HL-60 (cell line): ENCODE data around the gene HSPBAP1.

Source experiments
- DNase-seq, 2 experiments: peaks; one replicate each; pipeline ENCODE4 v3.0.0-alpha.2; 2010 to 2020; ENCODE audit warnings: low read depth in 1 of 2, low spot score in 1 of 2
- H3K27ac ChIP-seq: fragments of 250-450 bp; sonication (Bioruptor Pico); replicated peaks from 2 replicates; pipeline ENCODE4 v1.5.1; 2020; ENCODE audit warnings: mild to moderate bottlenecking, moderate library complexity
- H3K27me3 ChIP-seq: fragments of 250-450 bp; sonication (Bioruptor Pico); 2 replicates; pipeline ENCODE4 v1.5.1; 2021; ENCODE audit warnings: mild to moderate bottlenecking, moderate library complexity; ENCODE audit not compliant: insufficient read depth, poor library complexity, severe bottlenecking
- H3K4me3 ChIP-seq: replicated peaks from 2 replicates; pipeline ENCODE4 v1.5.1; 2011; ENCODE audit warnings: mild to moderate bottlenecking, control low read depth, low read length; ENCODE audit not compliant: insufficient read depth
- GABPA ChIP-seq: IDR thresholded peaks from 2 replicates; pipeline ENCODE4 v1.6.1; 2012; ENCODE audit warnings: low read depth
- POLR2AphosphoS5 ChIP-seq: IDR thresholded peaks from 2 replicates; pipeline ENCODE4 v1.6.1; 2012; ENCODE audit warnings: low read depth
- SPI1 ChIP-seq: IDR thresholded peaks from 2 replicates; pipeline ENCODE4 v1.6.1; 2012; ENCODE audit warnings: low read depth, mild to moderate bottlenecking, borderline replicate concordance
- TF ChIP-seq, protein P1 (sequence below): IDR thresholded peaks from one replicate; pipeline ENCODE4 v1.5.1; 2011; ENCODE audit warnings: low read length, control low read depth, inconsistent platforms; ENCODE audit not compliant: insufficient read depth
- TF ChIP-seq, protein P2 (sequence below): IDR thresholded peaks from 2 replicates; pipeline ENCODE4 v1.6.1; 2012; ENCODE audit warnings: low read depth; ENCODE audit not compliant: insufficient replicate concordance

HSPBAP1 gene

DNA sequence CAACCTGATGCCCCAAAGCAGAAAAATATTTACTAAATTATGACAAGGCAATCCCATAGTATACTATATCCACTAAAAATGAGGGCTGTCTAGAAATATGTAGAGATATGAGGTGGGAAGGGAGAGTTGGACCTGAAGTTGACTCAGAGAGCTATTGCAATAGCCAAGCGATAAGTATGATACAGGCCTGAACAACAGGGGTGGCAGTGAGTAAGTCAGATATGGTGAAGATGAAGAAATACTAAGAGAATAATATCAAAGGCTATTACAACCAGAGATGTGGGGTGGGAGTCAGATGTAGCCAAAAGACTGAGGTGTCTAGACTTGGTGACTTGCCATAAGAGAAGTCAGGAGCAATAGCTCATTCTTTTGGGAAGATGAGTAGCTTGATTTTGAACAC, 9.2 kb downstream of the HSPBAP1 start:
- H3K27ac ChIP-seq: no peak overlapping the region
- TF ChIP-seq SPI1: no peak
- no peaks in the 10 kb centered on the region for H3K27me3 ChIP-seq
- no peak for DNase-seq
- H3K4me3 ChIP-seq: no peak overlapping the region

DNA sequence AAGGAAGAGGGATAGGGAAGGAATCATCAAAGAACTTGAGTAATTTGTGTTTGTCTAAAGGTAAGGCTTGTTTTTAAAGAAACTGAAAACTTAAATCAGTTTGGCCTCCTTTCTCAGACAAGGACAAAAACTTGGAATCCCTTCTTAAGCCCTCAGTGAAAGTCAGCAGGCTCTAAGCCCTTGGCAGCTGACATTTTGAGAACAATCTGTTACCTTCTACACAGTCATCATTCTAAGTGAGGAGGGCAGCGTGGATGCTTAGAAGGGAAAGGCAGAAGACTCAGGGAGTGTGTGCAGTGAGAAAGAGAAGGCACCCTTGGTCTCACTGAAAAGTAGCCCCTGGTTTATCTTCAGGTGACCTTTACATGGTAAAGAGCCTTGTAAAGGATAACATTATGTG, 10.8 kb downstream of the HSPBAP1 start:
- DNase-seq: no peak
- Histone ChIP-seq H3K27ac (no peak overlapping the region), H3K4me3 (no peak overlapping the region), H3K27me3 (no peaks in the 10 kb centered on the region)
- TF ChIP-seq GABPA (no peak), SPI1 (no peak), POLR2AphosphoS5 (no peak)
- TF ChIP-seq, protein P1, sequence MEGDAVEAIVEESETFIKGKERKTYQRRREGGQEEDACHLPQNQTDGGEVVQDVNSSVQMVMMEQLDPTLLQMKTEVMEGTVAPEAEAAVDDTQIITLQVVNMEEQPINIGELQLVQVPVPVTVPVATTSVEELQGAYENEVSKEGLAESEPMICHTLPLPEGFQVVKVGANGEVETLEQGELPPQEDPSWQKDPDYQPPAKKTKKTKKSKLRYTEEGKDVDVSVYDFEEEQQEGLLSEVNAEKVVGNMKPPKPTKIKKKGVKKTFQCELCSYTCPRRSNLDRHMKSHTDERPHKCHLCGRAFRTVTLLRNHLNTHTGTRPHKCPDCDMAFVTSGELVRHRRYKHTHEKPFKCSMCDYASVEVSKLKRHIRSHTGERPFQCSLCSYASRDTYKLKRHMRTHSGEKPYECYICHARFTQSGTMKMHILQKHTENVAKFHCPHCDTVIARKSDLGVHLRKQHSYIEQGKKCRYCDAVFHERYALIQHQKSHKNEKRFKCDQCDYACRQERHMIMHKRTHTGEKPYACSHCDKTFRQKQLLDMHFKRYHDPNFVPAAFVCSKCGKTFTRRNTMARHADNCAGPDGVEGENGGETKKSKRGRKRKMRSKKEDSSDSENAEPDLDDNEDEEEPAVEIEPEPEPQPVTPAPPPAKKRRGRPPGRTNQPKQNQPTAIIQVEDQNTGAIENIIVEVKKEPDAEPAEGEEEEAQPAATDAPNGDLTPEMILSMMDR: no peak
- TF ChIP-seq, protein P2, sequence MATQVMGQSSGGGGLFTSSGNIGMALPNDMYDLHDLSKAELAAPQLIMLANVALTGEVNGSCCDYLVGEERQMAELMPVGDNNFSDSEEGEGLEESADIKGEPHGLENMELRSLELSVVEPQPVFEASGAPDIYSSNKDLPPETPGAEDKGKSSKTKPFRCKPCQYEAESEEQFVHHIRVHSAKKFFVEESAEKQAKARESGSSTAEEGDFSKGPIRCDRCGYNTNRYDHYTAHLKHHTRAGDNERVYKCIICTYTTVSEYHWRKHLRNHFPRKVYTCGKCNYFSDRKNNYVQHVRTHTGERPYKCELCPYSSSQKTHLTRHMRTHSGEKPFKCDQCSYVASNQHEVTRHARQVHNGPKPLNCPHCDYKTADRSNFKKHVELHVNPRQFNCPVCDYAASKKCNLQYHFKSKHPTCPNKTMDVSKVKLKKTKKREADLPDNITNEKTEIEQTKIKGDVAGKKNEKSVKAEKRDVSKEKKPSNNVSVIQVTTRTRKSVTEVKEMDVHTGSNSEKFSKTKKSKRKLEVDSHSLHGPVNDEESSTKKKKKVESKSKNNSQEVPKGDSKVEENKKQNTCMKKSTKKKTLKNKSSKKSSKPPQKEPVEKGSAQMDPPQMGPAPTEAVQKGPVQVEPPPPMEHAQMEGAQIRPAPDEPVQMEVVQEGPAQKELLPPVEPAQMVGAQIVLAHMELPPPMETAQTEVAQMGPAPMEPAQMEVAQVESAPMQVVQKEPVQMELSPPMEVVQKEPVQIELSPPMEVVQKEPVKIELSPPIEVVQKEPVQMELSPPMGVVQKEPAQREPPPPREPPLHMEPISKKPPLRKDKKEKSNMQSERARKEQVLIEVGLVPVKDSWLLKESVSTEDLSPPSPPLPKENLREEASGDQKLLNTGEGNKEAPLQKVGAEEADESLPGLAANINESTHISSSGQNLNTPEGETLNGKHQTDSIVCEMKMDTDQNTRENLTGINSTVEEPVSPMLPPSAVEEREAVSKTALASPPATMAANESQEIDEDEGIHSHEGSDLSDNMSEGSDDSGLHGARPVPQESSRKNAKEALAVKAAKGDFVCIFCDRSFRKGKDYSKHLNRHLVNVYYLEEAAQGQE: no peak

DNA sequence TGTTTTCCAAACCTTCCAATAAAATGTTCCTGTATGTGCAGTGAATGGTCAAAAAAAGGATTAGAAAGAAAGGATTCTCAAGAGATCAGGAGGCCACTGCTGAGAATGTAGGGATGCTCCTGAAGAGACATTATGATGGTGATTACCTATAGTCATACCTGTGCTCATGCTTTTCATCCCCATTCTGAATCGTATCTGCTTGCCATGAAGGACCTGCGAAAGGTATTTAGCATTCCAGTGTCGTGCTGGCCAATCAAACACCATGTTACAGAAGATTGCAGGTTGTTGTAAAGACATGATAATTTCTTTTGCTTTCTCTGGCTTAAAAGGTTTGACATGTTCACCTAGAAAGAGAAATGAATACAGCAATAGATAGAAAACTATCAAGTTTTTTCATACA, 16.1 kb downstream of the HSPBAP1 start:
- Histone ChIP-seq H3K27ac (no peak overlapping the region), H3K4me3 (no peak overlapping the region), H3K27me3 (no peaks in the 10 kb centered on the region)
- TF ChIP-seq, protein P1: no peak
- TF ChIP-seq GABPA: no peak
- no peak for TF ChIP-seq POLR2AphosphoS5
- TF ChIP-seq SPI1: no peak
- TF ChIP-seq, protein P2: no peak
- DNase-seq: no peak

DNA sequence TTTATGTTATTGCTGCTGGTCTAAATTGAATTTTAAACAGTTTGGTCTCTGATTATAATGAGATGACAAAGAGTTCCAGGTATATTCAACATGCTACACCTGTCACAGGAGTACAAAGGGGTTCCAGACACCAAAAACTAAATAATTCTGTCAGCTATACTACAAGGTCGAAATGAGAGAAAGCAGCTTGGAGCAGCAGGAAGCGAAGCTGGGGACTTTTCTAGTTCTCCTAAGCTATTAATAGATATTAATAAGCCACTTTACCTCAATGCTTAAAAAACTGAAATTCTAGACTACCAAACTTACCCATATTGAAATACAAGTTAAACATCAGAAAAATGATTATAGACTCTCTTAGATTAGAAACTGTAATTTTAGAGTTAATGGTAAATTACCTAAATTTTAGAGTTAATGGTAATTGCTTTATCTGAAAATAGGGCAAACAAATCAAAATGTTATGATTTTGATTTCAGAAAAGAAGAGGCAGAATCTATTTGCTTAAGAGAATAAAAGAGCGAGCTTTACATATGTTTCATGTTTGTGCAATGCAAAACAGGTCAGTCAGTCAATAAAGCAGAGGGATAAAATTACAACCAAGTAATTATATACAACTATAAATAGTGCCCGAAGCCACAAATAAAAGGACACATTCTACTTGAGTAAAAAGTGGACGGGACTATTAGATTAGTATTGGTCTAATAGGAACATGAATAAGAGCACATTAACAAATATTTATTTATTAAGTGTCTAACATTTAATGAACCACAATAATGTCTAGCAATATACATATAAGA, 16.8 kb downstream of the HSPBAP1 start:
- H3K4me3 ChIP-seq: no peak overlapping the region
- no peak overlapping the region for H3K27ac ChIP-seq
- DNase-seq: no peak
- no peaks in the 10 kb centered on the region for H3K27me3 ChIP-seq
- TF ChIP-seq GABPA (no peak), SPI1 (no peak), POLR2AphosphoS5 (no peak)
- TF ChIP-seq, protein P1: no peak
- TF ChIP-seq, protein P2: no peak
